ENCODE measurements around the gene CCM2L.

Gene CCM2L

GRCh38 chr20:32062776-32063170, 52.5 kb downstream of the CCM2L start:
- DNase-seq: no peak

GRCh38 chr20:32063695-32064094, 53.5 kb downstream of the CCM2L start:
- DNase-seq: no peak

- DNase-seq: no peak
Measured at GRCh38 chr20:32064667-32065066, 54.4 kb downstream of the CCM2L start.

DNA sequence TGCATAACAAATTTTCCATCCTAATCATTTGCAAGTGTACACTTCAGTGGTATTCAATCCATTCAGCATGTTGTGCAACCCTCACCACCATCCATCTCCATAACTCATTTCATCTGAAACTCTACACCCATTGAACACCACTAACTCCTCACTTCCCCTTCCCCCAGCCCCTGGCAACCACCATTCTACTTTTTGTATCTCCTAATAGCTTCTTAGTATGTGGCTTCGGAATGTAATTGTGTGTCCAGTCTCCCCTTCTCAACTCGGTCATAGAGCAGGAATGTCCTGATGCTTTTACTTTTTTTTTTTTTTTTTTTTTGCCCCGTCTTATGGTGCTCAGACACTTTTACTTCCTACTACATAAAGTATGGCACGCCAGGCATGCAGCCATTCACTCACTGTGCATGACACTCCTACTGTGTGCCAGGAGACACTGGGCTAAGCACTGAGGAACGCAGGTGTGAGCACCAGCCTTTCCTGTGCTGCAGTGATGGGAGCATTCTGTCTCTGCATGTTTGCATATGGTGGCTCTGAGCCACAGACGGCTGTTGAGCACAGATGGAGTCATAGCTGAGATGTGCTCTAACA, 57.1 kb downstream of the CCM2L start:
- no peak for DNase-seq

- DNase-seq: no peak
Measured at GRCh38 chr20:32068174-32068573, 57.9 kb downstream of the CCM2L start.

DNA sequence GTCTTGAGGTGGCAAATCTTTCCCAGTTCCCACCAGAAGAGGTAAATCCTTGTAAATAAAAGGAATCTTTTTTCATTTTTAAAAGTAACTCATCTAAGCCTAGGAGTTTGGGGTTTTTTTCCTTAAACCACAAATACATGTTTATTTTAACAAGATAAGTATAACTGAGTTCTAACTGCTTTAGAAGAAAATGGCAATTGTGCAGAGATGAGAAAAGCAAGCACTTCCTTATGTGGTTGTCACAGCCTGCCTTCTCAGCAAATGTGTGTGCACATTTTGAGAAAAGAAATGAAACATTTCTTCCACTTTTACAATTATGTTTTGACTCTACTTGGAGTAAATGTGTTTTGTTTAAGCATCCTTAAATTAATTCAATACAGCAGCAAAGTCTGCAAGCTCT, 59.5 kb downstream of the CCM2L start:
- DNase-seq: no peak

GRCh38 chr20:32070282-32070681, 60.0 kb downstream of the CCM2L start:
- DNase-seq: no peak

DNA sequence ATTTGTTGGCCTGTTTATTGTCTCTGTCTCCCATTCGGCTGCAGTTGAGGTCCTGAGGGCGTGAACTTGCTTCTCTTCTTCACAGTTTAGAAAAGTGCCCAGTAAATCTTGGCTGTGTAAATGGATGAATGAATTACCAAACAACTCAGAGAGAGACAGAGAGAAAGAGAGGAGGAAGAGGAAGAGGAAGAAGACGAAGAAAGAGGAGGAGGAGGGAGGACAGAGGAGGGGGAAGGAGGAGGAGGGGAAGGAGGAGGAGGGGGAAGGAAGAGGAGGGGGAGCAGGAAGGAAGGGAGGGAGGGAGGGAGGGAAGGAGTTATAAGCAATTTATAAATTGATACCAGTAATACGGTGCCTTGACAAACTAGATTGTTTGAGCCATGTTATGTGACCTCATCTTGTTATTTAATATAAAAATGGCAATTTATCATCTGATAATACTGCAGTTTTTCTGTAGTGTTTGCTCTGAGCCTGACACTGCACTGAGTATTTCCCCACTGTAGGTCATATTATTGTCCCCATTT, 60.5 kb downstream of the CCM2L start:
- DNase-seq: no peak

DNA sequence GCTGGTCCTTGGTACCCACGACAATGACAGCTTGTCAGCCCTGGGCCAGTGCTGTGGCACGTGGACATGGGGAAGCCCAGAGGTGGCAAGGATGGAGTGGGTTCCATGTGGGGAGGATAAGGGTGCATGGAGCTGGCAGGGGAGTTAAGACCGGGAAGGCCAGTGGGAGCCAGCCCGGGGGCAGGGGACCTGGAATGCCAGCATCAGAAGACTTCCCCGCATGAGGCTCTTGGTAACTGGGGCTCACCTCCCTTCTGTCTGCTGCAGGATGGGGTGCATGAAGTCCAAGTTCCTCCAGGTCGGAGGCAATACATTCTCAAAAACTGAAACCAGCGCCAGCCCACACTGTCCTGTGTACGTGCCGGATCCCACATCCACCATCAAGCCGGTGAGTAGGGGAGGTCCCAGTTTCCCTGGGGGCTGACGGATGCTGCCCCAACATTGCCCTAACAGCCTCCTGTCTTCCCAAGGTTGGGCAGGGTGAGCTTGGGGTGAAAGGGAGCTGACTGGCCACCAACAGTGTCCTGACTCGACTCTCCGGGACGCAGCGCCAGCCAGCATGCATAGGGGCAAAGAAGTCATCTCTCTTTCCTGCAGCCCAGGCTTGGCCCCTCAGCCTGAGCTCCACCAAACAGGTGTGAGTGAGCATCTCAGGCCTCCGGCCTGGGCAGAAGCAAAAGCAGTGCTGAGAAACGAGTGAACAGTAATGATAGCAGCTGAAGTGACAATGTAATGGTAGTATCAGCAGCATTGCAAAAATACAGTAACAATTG, 61.3 kb downstream of the CCM2L start:
- DNase-seq: no peak

GRCh38 chr20:32072168-32072750, 62.0 kb downstream of the CCM2L start:
- DNase-seq: no peak

DNA sequence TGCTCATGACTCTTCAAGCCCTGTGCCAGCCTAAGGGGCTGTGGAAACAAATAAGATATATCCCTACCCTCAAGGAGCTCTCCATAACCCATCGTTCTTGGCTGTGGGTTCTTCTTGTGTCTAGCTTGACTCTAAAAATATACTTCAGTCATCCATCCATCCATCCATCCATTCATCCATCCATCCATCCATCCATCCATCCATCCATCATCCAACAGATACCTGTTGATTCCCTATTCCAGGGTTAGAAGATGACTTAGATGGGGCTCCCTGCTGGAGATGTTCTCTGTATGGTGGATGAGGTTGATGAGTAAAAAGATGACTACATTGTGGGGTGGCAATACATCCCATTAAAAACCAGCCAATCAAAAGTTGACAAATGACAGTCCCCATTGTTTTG, 65.3 kb downstream of the CCM2L start:
- no peak for DNase-seq

DNA sequence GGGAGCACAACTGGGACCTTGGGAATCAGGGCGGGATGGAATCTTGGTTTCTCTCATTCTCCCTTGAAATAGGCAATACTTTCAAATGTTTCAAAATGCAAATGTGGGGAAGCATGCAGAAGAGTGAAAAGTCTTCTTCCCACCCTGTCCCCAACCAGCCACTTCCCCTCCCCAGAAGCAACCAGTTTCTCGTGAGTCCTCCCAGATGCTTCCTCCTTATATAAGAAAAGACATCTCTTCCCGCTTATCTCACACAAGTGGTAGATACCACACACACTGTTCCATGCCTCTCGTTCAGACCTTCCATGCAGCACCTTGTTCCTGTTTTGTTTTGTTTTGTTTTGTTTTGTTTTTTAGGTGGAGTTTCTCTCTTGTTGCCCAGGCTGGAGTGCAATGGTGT, 67.0 kb downstream of the CCM2L start:
- DNase-seq: no peak

DNA sequence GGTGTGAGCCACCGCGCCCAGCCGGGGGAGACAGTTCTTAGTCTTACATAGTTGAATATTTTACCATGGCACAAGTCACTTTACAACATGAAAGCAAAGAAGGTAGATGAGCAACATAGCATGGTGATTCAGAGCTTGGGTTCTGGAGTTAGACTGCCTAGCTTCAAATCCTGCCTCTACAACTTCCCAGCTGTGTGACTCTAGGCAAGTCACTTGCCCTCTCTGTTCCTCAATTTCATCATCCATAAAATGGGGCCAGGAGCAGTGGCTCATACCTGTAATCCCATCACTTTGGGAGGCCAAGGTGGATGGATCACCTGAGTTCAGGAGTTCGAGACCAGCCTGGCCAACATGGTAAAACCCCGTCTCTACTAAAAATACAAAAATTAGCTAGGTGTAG, 68.1 kb downstream of the CCM2L start:
- no peak for DNase-seq

DNA sequence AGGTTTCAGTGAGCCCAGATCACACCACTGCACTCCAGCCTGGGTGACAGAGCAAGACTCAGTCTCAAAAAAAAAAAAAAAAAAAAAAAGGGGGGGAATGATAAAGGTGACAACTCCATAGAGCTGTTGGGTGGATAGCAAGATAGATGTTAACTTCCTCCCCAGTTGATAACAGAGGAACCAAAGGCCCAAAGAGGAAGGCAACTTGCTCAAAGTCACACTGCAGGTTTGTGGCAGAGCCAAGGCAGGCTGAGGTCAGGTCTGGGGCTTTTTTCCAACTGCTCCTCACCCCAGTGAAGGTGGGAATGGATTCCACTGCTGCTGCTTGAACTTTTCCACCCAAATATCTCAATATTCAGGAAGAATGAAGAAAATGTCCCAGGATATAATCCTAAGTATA, 68.6 kb downstream of the CCM2L start:
- no peak for DNase-seq

DNA sequence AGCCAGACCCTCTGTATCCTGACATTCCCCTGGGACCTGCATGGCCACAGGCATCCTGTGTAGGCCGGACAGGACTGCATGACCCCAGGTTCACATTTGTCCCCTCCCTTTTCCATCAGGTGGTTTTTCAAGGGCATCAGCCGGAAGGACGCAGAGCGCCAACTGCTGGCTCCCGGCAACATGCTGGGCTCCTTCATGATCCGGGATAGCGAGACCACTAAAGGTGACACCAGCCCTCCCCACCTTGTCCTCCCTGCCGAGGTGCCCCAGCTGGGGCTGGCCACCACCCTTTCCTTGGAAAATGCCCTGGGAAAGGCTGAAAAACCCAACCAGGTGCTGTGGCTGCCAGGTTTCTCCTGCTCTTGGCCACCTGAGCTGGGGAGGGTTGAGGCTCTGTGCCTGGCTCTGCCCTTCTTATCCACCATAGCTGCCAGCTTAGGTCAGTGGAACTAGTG, 69.4 kb downstream of the CCM2L start:
- no peak for DNase-seq

DNA sequence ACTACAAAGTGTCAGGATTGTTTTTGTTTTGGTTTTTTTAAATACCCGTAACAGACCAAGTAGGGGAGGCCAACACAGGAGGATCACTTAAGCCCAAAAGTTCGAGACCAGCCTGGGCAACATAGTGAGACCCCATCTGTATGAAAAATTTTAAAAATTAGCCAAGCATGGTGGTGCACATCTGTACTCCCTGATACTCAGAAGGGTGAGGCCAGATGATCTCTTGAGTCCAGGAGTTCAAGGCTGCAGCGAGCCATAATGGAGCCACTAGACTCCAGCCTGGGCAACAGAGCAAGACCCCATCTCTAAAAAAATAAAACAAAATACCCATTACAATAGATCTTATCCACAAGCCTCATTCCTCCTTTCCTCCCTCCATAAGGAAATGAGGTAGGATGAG, 70.5 kb downstream of the CCM2L start:
- no peak for DNase-seq
